GM21381 (cell line): ENCODE results near the gene WDR19.
"Not testable (repeated sequence)": the region's sequence is repeated elsewhere in the genome, so short reads cannot be mapped to it uniquely, and the experiment has no call there.

Experiments
- ATAC-seq: cut with Tn5 transposase; IDR thresholded peaks from one replicate; pipeline ENCODE4 v1.9.1; 2021; ENCODE audit warnings: mild to moderate bottlenecking, moderate library complexity; ENCODE audit not compliant: unreplicated experiment

WDR19 gene

GRCh38 chr4:39181905-39182638 lies at the start of gene WDR19:
TSS of gene WDR19 (plus strand) at chr4:39182529. CDS start at chr4:39182558, 29 bp downstream.
- peak; percentile 99 for ATAC-seq

DNA sequence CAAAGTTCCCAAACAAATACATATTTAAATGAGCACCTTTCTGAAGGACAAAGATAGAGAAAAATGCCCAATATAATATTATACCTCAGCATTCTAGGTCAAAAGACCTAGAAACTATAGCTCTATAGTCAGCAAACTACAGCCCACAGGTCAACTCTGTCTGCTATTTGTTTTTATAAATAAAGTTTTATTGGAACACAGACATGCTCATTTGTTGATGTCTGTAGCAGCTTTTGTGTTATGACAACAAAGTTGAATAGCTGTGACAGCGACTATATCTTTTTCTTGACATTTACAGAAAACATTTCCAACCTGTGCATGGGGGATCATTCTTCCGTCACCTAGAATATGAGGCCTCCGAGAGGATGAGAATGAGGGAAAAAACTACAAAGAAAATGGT lies 48.7 kb upstream of the WDR19 start:
- no peak for ATAC-seq

DNA sequence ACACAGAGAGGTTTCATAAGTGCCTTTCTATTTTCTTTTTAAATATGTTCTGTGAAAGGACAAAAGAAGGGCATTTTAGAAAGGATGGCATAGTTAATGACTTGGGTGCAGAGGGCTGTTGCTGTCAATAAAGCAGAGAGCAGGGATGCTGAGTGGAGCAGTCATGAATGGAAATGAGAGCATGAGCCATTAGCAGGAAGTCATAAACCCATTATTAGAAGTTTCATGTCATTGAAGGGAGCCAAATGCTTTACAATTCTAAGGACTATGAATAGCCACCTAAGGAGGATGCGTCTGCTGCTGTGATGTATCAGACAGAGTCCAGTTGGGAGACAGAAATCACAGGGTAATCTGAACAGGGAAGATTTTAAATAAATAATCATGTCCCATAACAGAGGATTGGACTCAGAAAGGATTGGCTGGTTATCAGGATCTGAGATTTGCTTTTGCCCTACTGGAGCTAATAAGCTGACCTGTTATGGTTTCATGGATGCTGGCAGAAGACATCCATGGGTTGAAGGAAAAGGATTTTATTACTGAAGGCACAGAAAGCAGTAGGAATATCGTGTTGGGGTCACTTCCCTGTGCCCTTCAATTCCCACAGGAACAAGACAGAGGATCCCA lies 47.5 kb upstream of the WDR19 start:
- no peak for ATAC-seq

DNA sequence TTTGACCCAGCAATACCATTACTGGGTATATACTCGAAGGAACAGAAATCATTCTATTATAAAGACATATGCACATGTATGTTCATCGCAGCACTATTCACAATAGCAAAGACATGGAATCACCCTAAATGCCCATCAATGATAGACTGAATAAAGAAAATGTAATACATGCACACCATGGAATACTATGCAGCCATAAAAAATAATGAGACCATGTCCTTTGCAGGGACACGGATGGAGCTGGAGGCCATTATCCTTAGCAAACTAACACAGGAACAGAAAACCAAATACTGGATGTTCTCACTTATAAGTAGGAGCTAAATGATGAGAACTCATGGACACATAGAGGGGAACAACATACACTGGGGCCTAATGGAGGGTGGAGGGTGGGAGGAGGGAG lies 44.1 kb upstream of the WDR19 start:
- not testable (repeated sequence) for ATAC-seq

DNA sequence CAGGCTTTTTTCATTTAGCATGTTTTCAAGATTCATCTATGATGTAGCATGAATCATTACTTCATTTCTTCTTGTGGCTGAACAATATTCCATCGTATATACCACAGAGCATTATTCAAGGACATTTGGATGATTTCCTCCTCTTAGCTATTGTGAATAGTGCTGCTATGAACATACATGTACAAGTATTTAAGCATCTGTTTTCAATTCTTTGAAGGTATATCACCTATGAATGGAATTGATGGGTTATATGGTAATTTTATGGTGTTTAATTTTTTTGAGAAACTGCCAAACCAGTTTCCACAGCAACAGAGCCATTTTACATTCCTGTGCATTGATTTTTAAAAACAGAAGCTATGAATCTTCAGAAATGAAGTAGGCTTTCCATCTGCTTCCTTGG lies 36.1 kb upstream of the WDR19 start:
- ATAC-seq, result no peak

- no peak for ATAC-seq
Measured at GRCh38 chr4:39154009-39154408, 28.3 kb upstream of the WDR19 start.

DNA sequence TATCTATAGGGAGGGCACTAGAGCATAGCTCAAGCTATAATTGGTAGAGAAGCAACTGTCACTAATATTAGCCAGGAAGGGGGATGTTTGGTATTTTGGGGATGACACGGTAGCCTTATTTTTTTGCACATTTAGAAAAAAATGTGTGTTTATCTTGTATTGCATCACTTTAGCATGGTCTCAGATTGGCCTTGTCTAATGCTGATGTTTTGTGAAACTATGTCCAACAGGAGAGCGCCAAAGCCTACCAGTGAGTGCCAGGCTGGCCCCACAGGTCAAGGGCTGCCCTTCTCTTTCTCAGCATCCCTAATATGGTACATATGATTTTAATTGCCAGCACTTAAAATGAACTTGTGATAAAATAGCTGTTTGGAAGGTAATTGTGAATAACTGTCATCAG lies 24.8 kb upstream of the WDR19 start:
- ATAC-seq, result no peak

DNA sequence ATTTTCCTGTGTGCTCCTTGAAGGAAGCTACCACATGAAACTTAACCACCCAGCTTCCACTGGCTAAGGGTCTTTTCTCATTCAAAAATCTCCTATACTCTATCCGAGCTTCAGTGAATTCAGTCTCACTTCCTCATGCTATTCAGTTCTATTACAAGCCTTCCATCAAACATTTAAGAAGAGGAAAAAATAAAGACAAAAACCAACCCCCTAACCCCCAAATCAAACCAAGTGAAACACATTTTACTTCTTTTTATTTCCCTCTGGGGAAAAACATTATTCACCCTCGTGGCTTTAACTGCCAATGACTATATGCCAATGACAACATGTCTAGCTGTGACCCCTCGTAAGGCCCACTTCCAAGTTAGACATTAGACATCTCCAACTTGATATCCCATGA lies 16.2 kb upstream of the WDR19 start:
- ATAC-seq, result no peak

GRCh38 chr4:39166669-39167068 lies 15.7 kb upstream of the WDR19 start:
- no peak for ATAC-seq

DNA sequence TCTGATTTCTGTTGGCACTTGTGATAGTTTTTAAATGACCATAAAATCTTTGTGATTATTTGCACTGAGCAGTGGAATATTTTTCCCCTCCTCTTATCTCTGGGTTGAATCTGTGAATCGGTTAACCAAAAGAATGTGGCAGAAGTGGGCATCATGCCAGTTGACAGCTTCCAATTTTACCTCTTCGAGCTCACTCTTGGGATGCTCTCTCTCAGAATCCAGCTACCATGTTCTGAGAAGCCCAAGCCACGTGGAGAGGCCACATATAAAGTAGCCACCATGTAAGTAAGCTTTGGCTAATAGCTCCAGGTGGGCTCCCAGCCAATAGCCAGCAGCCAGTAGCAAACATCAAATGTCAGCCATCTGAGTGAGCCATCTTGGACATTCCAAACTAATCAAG lies 12.9 kb upstream of the WDR19 start:
- no peak for ATAC-seq

GRCh38 chr4:39170301-39170700 lies 12.0 kb upstream of the WDR19 start:
- no peak for ATAC-seq

- ATAC-seq, result no peak
Measured at GRCh38 chr4:39178706-39179105, 3.6 kb upstream of the WDR19 start.

- ATAC-seq, result no peak
Measured at GRCh38 chr4:39179681-39180080, 2.6 kb upstream of the WDR19 start.

DNA sequence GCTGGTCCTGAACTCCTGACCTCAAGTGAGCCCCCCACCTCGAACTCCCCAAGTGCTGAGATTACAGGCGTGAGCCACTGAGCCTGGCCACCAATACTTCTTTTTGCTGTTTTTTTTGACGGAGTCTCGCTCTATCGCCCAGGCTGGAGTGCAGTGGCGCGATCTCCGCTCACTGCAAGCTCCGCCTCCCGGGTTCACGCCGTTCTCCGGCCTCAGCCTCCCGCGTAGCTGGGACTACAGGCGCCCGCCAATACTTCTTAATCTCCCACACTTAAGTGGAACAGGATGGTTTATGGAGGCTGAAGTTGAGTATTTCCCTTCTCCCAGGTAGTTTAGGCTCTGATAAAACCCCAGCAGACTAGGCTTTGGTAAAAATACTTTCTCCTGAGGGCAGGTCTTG lies 1.7 kb upstream of the WDR19 start:
- ATAC-seq, result not testable (repeated sequence)

DNA sequence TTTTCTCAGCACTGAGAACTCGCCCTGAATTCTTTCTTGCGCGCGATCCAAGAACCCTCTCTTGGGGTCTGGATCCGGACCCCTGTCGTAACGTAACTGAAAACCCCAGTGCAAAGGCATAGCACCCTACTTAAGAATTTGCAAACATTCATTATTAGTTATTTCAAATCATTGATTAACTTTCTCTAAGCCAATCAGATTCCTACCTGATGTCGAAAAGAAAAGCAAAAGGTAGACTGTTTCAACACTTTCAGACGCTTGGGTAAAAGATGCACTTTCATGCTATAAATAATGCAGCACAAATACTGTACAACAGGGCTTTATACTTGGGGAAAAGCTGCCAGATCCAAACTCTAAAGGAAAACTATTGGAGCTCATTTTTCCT lies 817 bp upstream of the WDR19 start:
- no peak for ATAC-seq

- ATAC-seq, result no peak
Measured at GRCh38 chr4:39201963-39202362, 19.6 kb downstream of the WDR19 start.

- no peak for ATAC-seq
Measured at GRCh38 chr4:39204543-39204942, 22.2 kb downstream of the WDR19 start.

GRCh38 chr4:39205000-39205399 lies 22.7 kb downstream of the WDR19 start:
- ATAC-seq, result no peak

- ATAC-seq, result no peak
Measured at GRCh38 chr4:39205476-39205875, 23.1 kb downstream of the WDR19 start.

GRCh38 chr4:39227906-39228305 lies 45.6 kb downstream of the WDR19 start:
- ATAC-seq, result no peak

GRCh38 chr4:39228377-39228776 lies 46.0 kb downstream of the WDR19 start:
- ATAC-seq, result no peak

- ATAC-seq, result no peak
Measured at GRCh38 chr4:39230462-39230861, 48.1 kb downstream of the WDR19 start.

DNA sequence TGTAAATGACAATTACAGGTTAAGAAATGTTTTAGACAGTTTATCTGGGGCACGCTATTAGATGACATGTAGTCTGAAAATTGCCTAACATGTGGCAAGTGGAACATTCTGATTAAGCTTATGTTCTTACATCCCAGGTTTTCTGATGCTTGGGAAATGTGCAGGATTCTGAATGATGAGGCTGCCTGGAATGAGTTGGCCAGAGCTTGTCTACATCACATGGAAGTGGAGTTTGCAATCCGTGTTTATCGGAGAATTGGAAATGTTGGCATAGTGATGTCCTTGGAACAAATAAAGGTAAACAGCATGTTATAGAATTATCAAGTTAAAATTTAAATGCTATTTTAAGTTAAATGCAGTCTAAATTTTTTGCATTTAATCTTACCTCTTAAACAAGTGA lies 49.3 kb downstream of the WDR19 start:
- ATAC-seq, result no peak
